HG03469 (cell line): Measurements from ENCODE around the gene RARRES1.
A peak's percentile ranks its signal among the peaks of the same experiment; 100 is the strongest.
"Not testable (repeated sequence)": the region's sequence is repeated elsewhere in the genome, so short reads cannot be mapped to it uniquely, and the experiment has no call there.

Experiments
- ATAC-seq: cut with Tn5 transposase; IDR thresholded peaks from one replicate; pipeline ENCODE4 v1.9.1; 2021; ENCODE audit warnings: mild to moderate bottlenecking, moderate library complexity, moderate number of reproducible peaks; ENCODE audit not compliant: unreplicated experiment

RARRES1 gene

GRCh38 chr3:158701420-158702065 is 30.7 kb downstream of the RARRES1 start:
- no peak for ATAC-seq

- ATAC-seq = no peak
Observed at GRCh38 chr3:158700559-158700958, 31.7 kb downstream of the RARRES1 start.

GRCh38 chr3:158696618-158697017 is 35.6 kb downstream of the RARRES1 start:
- no peak for ATAC-seq

- ATAC-seq = not testable (repeated sequence)
Observed at GRCh38 chr3:158693866-158694456, 38.3 kb downstream of the RARRES1 start.

- no peak for ATAC-seq
Observed at GRCh38 chr3:158685159-158685558, 47.1 kb downstream of the RARRES1 start.

- ATAC-seq = no peak
Observed at GRCh38 chr3:158683230-158683962, 48.9 kb downstream of the RARRES1 start.

- no peak for ATAC-seq
Observed at GRCh38 chr3:158680861-158681260, 51.4 kb downstream of the RARRES1 start.

- ATAC-seq = no peak
Observed at GRCh38 chr3:158679547-158680000, 52.7 kb downstream of the RARRES1 start.

GRCh38 chr3:158678687-158679086 is 53.6 kb downstream of the RARRES1 start:
- no peak for ATAC-seq

GRCh38 chr3:158672215-158673176 is 59.8 kb downstream of the RARRES1 start, which contains the start of gene LXN:
Gene LXN, minus strand, starts transcription at chr3:158672648. Its CDS starts 170 bp downstream, at chr3:158672478.
- ATAC-seq = peak; percentile 99

- ATAC-seq = no peak
Observed at GRCh38 chr3:158671821-158672214, 60.4 kb downstream of the RARRES1 start.

- no peak for ATAC-seq
Observed at GRCh38 chr3:158668506-158668905, 63.8 kb downstream of the RARRES1 start.

- ATAC-seq = no peak
Observed at GRCh38 chr3:158666416-158666815, 65.8 kb downstream of the RARRES1 start.

- no peak for ATAC-seq
Observed at GRCh38 chr3:158663832-158664231, 68.4 kb downstream of the RARRES1 start.

GRCh38 chr3:158663246-158663645 is 69.0 kb downstream of the RARRES1 start:
- ATAC-seq = no peak

- ATAC-seq = no peak
Observed at GRCh38 chr3:158660711-158661110, 71.5 kb downstream of the RARRES1 start.

- peak; percentile 73 for ATAC-seq
Observed at GRCh38 chr3:158659454-158660237, 72.6 kb downstream of the RARRES1 start.

GRCh38 chr3:158658889-158659288 is 73.4 kb downstream of the RARRES1 start:
- ATAC-seq = no peak

- no peak for ATAC-seq
Observed at GRCh38 chr3:158652463-158652862, 79.8 kb downstream of the RARRES1 start.

GRCh38 chr3:158651192-158651591 is 81.1 kb downstream of the RARRES1 start:
- no peak for ATAC-seq
